Nephron progenitor cell (in vitro differentiated cells): ENCODE measurements around the gene RERE.

Experiments used
- DNase-seq: peaks from one replicate; pipeline ENCODE4 v3.0.0; 2021
- H3K27ac Mint-ChIP-seq: 2 replicates; pipeline ENCODE4 v1.8.0; 2021; ENCODE audit warnings: mild to moderate bottlenecking, moderate library complexity, mixed read lengths
- H3K27me3 Mint-ChIP-seq: 2 replicates; pipeline ENCODE4 v1.8.0; 2021; ENCODE audit warnings: mild to moderate bottlenecking, low read depth, mixed read lengths; ENCODE audit not compliant: poor library complexity
- H3K36me3 Mint-ChIP-seq: 2 replicates; pipeline ENCODE4 v1.8.0; 2021; ENCODE audit warnings: low read depth, mixed read lengths
- H3K4me1 Mint-ChIP-seq: 2 replicates; pipeline ENCODE4 v1.8.0; 2021; ENCODE audit warnings: mixed read lengths
- H3K4me3 Mint-ChIP-seq: 2 replicates; pipeline ENCODE4 v1.8.0; 2021; ENCODE audit warnings: mild to moderate bottlenecking, moderate library complexity, mixed read lengths
- H3K9me3 Mint-ChIP-seq: 2 replicates; pipeline ENCODE4 v1.8.0; 2021; ENCODE audit warnings: mild to moderate bottlenecking, moderate library complexity, mixed read lengths
- CTCF ChIP-seq: fragments of 200-600 bp; sonication (generic); IDR thresholded peaks from 2 replicates; pipeline ENCODE4 v1.5.0; 2021; ENCODE audit warnings: antibody characterized with exemption

The RERE gene

DNA sequence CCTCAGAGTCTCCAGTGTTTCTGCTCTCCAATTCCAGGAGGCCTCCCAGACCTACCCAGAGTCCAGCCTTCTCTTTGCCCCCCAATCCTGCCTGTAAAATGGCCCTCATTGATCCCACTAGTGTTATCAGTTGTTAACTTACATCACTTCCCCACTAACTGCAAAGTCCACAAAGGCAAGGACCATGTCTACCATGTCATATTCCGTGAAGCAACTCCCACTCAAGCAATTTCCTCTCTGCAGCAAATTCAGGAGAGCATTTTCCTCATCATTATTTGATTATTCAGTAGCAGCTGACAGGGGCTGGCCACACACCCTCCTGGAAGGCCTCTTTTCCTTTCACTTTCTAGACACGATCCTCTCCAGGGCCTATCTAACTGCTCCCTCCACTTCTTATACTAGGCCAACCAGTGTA is 153.5 kb downstream of the RERE start:
- no peak for DNase-seq
- peaks cover 14% of the 10 kb centered on the region for H3K4me1 Mint-ChIP-seq
- TF ChIP-seq CTCF, result no peak
- peaks cover 9% of the 10 kb centered on the region for H3K36me3 Mint-ChIP-seq
- H3K9me3 Mint-ChIP-seq, result peaks cover 3% of the 10 kb centered on the region
- no peak overlapping the region for H3K27ac Mint-ChIP-seq
- H3K27me3 Mint-ChIP-seq, result no peaks in the 10 kb centered on the region
- H3K4me3 Mint-ChIP-seq, result no peak overlapping the region

DNA sequence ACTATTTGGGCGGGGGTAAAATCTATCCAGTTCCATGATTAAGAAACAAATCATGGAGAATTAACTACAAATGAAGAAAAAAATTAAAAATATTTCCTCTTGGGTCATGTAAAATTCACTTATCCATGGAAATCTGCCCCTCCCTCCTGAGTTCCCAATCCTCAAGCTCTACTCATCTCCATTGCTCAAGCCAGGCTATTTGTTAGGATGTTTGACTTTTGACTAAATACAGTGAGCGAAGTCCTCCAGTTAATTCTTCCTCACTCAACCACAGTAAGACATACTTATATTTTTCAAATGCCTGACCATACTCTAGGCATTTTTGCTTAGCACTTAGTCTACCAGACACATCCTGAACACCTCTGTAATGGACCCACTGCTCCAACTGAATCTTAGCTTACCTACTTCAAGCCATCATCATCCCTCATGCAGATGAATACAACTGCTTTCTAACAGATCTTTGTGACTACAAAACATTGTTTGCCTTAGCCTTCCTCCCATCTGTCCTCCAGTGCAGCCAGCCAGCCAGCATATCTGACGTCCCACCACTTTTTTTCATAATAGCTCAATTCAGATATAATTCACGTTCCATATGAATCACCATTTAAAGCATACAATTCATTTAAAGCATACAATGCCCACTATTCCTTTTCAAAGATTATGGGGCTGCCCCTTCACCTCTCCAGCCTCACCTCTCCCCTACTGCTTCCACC is 154.2 kb downstream of the RERE start:
- H3K27me3 Mint-ChIP-seq, result no peaks in the 10 kb centered on the region
- H3K4me1 Mint-ChIP-seq, result peaks cover 8% of the 10 kb centered on the region
- DNase-seq, result no peak
- H3K27ac Mint-ChIP-seq, result no peak overlapping the region
- TF ChIP-seq CTCF, result no peak
- H3K9me3 Mint-ChIP-seq, result peaks cover 6% of the 10 kb centered on the region
- H3K36me3 Mint-ChIP-seq, result peaks cover 15% of the 10 kb centered on the region
- no peak overlapping the region for H3K4me3 Mint-ChIP-seq

- Mint-ChIP-seq H3K27ac (peak overlapping the region; percentile 89), H3K9me3 (peaks cover 9% of the 10 kb centered on the region), H3K4me1 (peaks cover under 1% of the 10 kb centered on the region), H3K27me3 (no peaks in the 10 kb centered on the region), H3K36me3 (peaks cover 23% of the 10 kb centered on the region), H3K4me3 (no peak overlapping the region)
- no peak for TF ChIP-seq CTCF
- DNase-seq, result no peak
Observed at GRCh38 chr1:8662380-8663072, 154.9 kb downstream of the RERE start.

GRCh38 chr1:8661185-8662110 is 156.0 kb downstream of the RERE start:
- H3K4me3 Mint-ChIP-seq, result no peak overlapping the region
- no peaks in the 10 kb centered on the region for H3K27me3 Mint-ChIP-seq
- DNase-seq, result no peak
- H3K4me1 Mint-ChIP-seq, result no peaks in the 10 kb centered on the region
- H3K9me3 Mint-ChIP-seq, result peaks cover 9% of the 10 kb centered on the region
- no peak overlapping the region for H3K27ac Mint-ChIP-seq
- H3K36me3 Mint-ChIP-seq, result peaks cover 26% of the 10 kb centered on the region
- TF ChIP-seq CTCF, result no peak

GRCh38 chr1:8660411-8660828 is 157.0 kb downstream of the RERE start:
- no peak for DNase-seq
- H3K9me3 Mint-ChIP-seq, result peaks cover 9% of the 10 kb centered on the region
- peaks cover 7% of the 10 kb centered on the region for H3K4me1 Mint-ChIP-seq
- peaks cover 36% of the 10 kb centered on the region for H3K36me3 Mint-ChIP-seq
- TF ChIP-seq CTCF, result no peak
- no peak overlapping the region for H3K4me3 Mint-ChIP-seq
- no peak overlapping the region for H3K27ac Mint-ChIP-seq
- H3K27me3 Mint-ChIP-seq, result no peaks in the 10 kb centered on the region
